GM23338 (cell line): Measurements from ENCODE around the gene SLCO4C1. TPM values are rescaled to one million over a fixed set of nuclear protein-coding genes. Genes with fewer than 3 reads are reported as not detected.

Experiments used
- ATAC-seq: fragments of 200-7000 bp; cut with Tn5 transposase; 3 replicates; pipeline ENCODE4 v1.9.1; 2020
- DNase-seq: peaks from one replicate; pipeline ENCODE4 v3.0.0-alpha.2; 2015; ENCODE audit warnings: low spot score
- H2AFZ ChIP-seq: fragments of 200-600 bp; sonication (generic); 2 replicates; pipeline ENCODE4 v1.8.0; 2016; ENCODE audit warnings: antibody characterized with exemption, mild to moderate bottlenecking, moderate library complexity
- H3F3A ChIP-seq: fragments of 200-600 bp; sonication (generic); replicated peaks from 2 replicates; pipeline ENCODE4 v1.8.0; 2017; ENCODE audit warnings: antibody characterized with exemption, mixed run types, low read depth
- H3K27ac ChIP-seq: fragments of 200-600 bp; sonication (generic); 2 replicates; pipeline ENCODE4 v1.6.1; 2016; ENCODE audit warnings: low read depth
- H3K27me3 ChIP-seq: fragments of 200-600 bp; sonication (generic); 2 replicates; pipeline ENCODE4 v1.8.0; 2016; ENCODE audit warnings: mild to moderate bottlenecking, mixed run types, moderate library complexity; ENCODE audit not compliant: insufficient read depth
- H3K36me3 ChIP-seq: fragments of 200-600 bp; sonication (generic); 2 replicates; pipeline ENCODE4 v1.8.0; 2016; ENCODE audit warnings: mild to moderate bottlenecking; ENCODE audit not compliant: insufficient read depth
- H3K4me1 ChIP-seq: fragments of 200-600 bp; sonication (generic); 2 replicates; pipeline ENCODE4 v1.8.0; 2016; ENCODE audit warnings: mild to moderate bottlenecking, moderate library complexity; ENCODE audit not compliant: insufficient read depth
- H3K4me2 ChIP-seq: fragments of 200-600 bp; sonication (generic); 2 replicates; pipeline ENCODE4 v1.7.1; 2017; ENCODE audit warnings: mixed run types
- H3K4me3 ChIP-seq: fragments of 200-600 bp; sonication (generic); 2 replicates; pipeline ENCODE4 v1.6.1; 2016; ENCODE audit warnings: mixed run types
- H3K79me2 ChIP-seq: fragments of 200-600 bp; sonication (generic); replicated peaks from 2 replicates; pipeline ENCODE4 v1.8.0; 2017; ENCODE audit warnings: mild to moderate bottlenecking; ENCODE audit not compliant: insufficient read depth
- H3K9me2 ChIP-seq: fragments of 200-600 bp; sonication (generic); 2 replicates; pipeline ENCODE4 v1.8.0; 2017; ENCODE audit not compliant: insufficient read depth
- H4K20me1 ChIP-seq: fragments of 200-600 bp; sonication (generic); replicated peaks from 2 replicates; pipeline ENCODE4 v1.8.0; 2017; ENCODE audit warnings: mild to moderate bottlenecking; ENCODE audit not compliant: insufficient read depth
- H3K27ac Mint-ChIP-seq: 2 replicates; pipeline ENCODE4 v1.8.0; 2020; ENCODE audit warnings: inconsistent platforms, mild to moderate bottlenecking, moderate library complexity, mixed read lengths
- H3K27me3 Mint-ChIP-seq: 3 replicates; pipeline ENCODE4 v1.8.0; 2022; ENCODE audit warnings: low read depth, mild to moderate bottlenecking, moderate library complexity, mixed read lengths, inconsistent platforms; ENCODE audit not compliant: insufficient read depth, poor library complexity
- H3K36me3 Mint-ChIP-seq: 3 replicates; pipeline ENCODE4 v1.8.0; 2021; ENCODE audit warnings: low read depth, mild to moderate bottlenecking, inconsistent platforms, moderate library complexity, mixed read lengths
- H3K4me1 Mint-ChIP-seq: 3 replicates; pipeline ENCODE4 v1.8.0; 2020; ENCODE audit warnings: mild to moderate bottlenecking, inconsistent platforms, mixed read lengths
- H3K4me3 Mint-ChIP-seq: 3 replicates; pipeline ENCODE4 v1.8.0; 2021; ENCODE audit warnings: moderate library complexity, mild to moderate bottlenecking, inconsistent platforms, mixed read lengths
- H3K9me3 Mint-ChIP-seq: 3 replicates; pipeline ENCODE4 v1.8.0; 2020; ENCODE audit warnings: moderate library complexity, mild to moderate bottlenecking, inconsistent platforms, mixed read lengths
- EZH2phosphoT487 ChIP-seq: fragments of 200-600 bp; sonication (generic); IDR thresholded peaks from one replicate; pipeline ENCODE4 v1.8.1; 2018; ENCODE audit warnings: antibody characterized with exemption; ENCODE audit not compliant: unreplicated experiment
- JUNB ChIP-seq: IDR thresholded peaks from one replicate; pipeline ENCODE4 v1.6.1; 2016; ENCODE audit warnings: antibody characterized with exemption; ENCODE audit not compliant: unreplicated experiment
- POLR2AphosphoS5 ChIP-seq: IDR thresholded peaks from 2 replicates; pipeline ENCODE4 v1.6.1; 2016; ENCODE audit warnings: antibody characterized with exemption, low read depth
- ZNF114 ChIP-seq: fragments of 250-450 bp; sonication (Bioruptor Pico); IDR thresholded peaks from 2 replicates; pipeline ENCODE4 v1.5.0; 2020; ENCODE audit warnings: mild to moderate bottlenecking, moderate library complexity
- polyA plus RNA-seq: library from polyadenylated mRNA; unstranded; fragments of >200 nt; fragmentation: Nextera tagmentation; extraction: Ambion mirVana; gene quantifications from 2 replicates; pipeline ENCODE4 v1.2.1, GENCODE V29; 2016
- total RNA-seq: library from RNA; depleted of rRNA; stranded (reverse); fragments of >200 nt; shearing (Covaris generic); gene quantifications from 2 replicates; pipeline ENCODE4 v1.2.3, GENCODE V29; 2014
- TF ChIP-seq, protein P1 (sequence below): fragments of 250-450 bp; sonication (Bioruptor Pico); IDR thresholded peaks from 2 replicates; pipeline ENCODE4 v1.5.0; 2020; ENCODE audit warnings: mild to moderate bottlenecking, moderate library complexity
- TF ChIP-seq, protein P2 (sequence below): IDR thresholded peaks from one replicate; pipeline ENCODE4 v1.6.1; 2018; ENCODE audit warnings: antibody characterized with exemption; ENCODE audit not compliant: unreplicated experiment
- TF ChIP-seq, protein P3 (sequence below), 2 experiments: fragments of 200-600 bp in 1 of 2; sonication (generic) in 1 of 2; conservative IDR thresholded peaks; 2 replicates each; pipeline versions ENCODE4 v1.5.1 to v1.6.1; 2016 to 2017; ENCODE audit warnings: antibody characterized with exemption in 2 of 2, low read depth in 2 of 2, mild to moderate bottlenecking in 2 of 2, moderate library complexity in 1 of 2

SLCO4C1 gene
- total and polyA plus RNA-seq, 2 experiments from 2014 or later, result 2.4 to 6.7 TPM

DNA sequence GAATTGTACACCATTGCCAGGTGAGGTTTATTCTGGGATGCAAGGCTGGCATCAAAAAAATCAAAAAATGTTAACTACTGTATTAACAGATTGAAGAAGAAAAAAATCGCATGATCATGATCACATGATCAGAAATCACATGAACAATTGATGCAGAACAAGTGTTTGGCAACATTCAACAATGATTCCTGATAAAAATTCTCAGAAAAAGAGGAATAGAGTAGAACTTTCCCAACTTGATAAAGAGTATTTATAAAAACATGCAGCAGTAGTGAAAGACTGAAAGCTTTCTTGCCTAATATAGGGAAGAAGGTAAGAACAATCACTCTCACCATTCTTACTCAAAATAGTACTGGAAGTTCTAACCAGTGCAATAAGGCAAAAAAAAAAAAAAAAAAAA is 16.4 kb downstream of the SLCO4C1 start (continued):
- TF ChIP-seq, protein P1, sequence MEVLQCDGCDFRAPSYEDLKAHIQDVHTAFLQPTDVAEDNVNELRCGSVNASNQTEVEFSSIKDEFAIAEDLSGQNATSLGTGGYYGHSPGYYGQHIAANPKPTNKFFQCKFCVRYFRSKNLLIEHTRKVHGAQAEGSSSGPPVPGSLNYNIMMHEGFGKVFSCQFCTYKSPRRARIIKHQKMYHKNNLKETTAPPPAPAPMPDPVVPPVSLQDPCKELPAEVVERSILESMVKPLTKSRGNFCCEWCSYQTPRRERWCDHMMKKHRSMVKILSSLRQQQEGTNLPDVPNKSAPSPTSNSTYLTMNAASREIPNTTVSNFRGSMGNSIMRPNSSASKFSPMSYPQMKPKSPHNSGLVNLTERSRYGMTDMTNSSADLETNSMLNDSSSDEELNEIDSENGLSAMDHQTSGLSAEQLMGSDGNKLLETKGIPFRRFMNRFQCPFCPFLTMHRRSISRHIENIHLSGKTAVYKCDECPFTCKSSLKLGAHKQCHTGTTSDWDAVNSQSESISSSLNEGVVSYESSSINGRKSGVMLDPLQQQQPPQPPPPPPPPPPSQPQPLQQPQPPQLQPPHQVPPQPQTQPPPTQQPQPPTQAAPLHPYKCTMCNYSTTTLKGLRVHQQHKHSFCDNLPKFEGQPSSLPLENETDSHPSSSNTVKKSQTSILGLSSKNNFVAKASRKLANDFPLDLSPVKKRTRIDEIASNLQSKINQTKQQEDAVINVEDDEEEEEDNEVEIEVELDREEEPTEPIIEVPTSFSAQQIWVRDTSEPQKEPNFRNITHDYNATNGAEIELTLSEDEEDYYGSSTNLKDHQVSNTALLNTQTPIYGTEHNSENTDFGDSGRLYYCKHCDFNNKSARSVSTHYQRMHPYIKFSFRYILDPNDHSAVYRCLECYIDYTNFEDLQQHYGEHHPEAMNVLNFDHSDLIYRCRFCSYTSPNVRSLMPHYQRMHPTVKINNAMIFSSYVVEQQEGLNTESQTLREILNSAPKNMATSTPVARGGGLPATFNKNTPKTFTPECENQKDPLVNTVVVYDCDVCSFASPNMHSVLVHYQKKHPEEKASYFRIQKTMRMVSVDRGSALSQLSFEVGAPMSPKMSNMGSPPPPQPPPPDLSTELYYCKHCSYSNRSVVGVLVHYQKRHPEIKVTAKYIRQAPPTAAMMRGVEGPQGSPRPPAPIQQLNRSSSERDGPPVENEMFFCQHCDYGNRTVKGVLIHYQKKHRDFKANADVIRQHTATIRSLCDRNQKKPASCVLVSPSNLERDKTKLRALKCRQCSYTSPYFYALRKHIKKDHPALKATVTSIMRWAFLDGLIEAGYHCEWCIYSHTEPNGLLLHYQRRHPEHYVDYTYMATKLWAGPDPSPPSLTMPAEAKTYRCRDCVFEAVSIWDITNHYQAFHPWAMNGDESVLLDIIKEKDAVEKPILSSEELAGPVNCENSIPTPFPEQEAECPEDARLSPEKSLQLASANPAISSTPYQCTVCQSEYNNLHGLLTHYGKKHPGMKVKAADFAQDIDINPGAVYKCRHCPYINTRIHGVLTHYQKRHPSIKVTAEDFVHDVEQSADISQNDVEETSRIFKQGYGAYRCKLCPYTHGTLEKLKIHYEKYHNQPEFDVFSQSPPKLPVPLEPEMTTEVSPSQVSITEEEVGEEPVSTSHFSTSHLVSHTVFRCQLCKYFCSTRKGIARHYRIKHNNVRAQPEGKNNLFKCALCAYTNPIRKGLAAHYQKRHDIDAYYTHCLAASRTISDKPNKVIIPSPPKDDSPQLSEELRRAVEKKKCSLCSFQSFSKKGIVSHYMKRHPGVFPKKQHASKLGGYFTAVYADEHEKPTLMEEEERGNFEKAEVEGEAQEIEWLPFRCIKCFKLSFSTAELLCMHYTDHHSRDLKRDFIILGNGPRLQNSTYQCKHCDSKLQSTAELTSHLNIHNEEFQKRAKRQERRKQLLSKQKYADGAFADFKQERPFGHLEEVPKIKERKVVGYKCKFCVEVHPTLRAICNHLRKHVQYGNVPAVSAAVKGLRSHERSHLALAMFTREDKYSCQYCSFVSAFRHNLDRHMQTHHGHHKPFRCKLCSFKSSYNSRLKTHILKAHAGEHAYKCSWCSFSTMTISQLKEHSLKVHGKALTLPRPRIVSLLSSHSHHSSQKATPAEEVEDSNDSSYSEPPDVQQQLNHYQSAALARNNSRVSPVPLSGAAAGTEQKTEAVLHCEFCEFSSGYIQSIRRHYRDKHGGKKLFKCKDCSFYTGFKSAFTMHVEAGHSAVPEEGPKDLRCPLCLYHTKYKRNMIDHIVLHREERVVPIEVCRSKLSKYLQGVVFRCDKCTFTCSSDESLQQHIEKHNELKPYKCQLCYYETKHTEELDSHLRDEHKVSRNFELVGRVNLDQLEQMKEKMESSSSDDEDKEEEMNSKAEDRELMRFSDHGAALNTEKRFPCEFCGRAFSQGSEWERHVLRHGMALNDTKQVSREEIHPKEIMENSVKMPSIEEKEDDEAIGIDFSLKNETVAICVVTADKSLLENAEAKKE, result no peak
- TF ChIP-seq, protein P2, sequence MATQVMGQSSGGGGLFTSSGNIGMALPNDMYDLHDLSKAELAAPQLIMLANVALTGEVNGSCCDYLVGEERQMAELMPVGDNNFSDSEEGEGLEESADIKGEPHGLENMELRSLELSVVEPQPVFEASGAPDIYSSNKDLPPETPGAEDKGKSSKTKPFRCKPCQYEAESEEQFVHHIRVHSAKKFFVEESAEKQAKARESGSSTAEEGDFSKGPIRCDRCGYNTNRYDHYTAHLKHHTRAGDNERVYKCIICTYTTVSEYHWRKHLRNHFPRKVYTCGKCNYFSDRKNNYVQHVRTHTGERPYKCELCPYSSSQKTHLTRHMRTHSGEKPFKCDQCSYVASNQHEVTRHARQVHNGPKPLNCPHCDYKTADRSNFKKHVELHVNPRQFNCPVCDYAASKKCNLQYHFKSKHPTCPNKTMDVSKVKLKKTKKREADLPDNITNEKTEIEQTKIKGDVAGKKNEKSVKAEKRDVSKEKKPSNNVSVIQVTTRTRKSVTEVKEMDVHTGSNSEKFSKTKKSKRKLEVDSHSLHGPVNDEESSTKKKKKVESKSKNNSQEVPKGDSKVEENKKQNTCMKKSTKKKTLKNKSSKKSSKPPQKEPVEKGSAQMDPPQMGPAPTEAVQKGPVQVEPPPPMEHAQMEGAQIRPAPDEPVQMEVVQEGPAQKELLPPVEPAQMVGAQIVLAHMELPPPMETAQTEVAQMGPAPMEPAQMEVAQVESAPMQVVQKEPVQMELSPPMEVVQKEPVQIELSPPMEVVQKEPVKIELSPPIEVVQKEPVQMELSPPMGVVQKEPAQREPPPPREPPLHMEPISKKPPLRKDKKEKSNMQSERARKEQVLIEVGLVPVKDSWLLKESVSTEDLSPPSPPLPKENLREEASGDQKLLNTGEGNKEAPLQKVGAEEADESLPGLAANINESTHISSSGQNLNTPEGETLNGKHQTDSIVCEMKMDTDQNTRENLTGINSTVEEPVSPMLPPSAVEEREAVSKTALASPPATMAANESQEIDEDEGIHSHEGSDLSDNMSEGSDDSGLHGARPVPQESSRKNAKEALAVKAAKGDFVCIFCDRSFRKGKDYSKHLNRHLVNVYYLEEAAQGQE, result no peak
- TF ChIP-seq JUNB, result no peak

DNA sequence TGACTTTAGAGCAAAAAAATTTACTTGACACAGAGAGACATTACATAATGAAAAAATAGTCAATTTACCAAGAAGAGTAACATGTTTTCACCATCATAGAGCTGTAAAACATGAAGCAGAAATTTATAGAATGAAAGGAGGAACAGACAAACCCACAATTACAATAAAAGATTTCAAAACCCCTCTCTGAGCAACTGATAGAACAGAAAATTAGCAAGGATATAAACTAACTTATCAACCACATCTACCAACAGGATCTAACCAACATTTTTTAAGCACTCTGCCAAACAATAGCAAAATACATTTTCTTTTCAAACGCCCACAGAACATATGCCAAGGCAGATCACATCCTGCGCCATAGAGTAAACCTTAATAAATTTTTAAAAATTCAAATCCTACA is 17.9 kb downstream of the SLCO4C1 start:
- Histone ChIP-seq H3K27ac (no peak overlapping the region), H3K4me2 (no peak overlapping the region), H3K79me2 (no peaks in the 10 kb centered on the region), H3F3A (no peaks in the 10 kb centered on the region), H3K4me1 (0 out of 2 replicates have a peak, but pooled peaks cover 3% of the 10 kb centered on the region), H3K4me3 (no peak overlapping the region), H2AFZ (no peak overlapping the region), H3K9me2 (no peaks in the 10 kb centered on the region), H4K20me1 (no peaks in the 10 kb centered on the region), H3K36me3 (no peaks in the 10 kb centered on the region), H3K27me3 (no peaks in the 10 kb centered on the region)
- DNase-seq, result no peak
- H3K27me3 Mint-ChIP-seq, result peaks cover 1% of the 10 kb centered on the region
- no peaks in the 10 kb centered on the region for H3K36me3 Mint-ChIP-seq
- no peaks in the 10 kb centered on the region for H3K9me3 Mint-ChIP-seq
- H3K4me3 Mint-ChIP-seq, result no peak overlapping the region
- no peak for ATAC-seq
- no peak overlapping the region for H3K27ac Mint-ChIP-seq
- no peaks in the 10 kb centered on the region for H3K4me1 Mint-ChIP-seq
- TF ChIP-seq POLR2AphosphoS5 (no peak), ZNF114 (CRISPR knock-in tag) (no peak), JUNB (no peak), EZH2phosphoT487 (no peak)
- TF ChIP-seq, protein P3, sequence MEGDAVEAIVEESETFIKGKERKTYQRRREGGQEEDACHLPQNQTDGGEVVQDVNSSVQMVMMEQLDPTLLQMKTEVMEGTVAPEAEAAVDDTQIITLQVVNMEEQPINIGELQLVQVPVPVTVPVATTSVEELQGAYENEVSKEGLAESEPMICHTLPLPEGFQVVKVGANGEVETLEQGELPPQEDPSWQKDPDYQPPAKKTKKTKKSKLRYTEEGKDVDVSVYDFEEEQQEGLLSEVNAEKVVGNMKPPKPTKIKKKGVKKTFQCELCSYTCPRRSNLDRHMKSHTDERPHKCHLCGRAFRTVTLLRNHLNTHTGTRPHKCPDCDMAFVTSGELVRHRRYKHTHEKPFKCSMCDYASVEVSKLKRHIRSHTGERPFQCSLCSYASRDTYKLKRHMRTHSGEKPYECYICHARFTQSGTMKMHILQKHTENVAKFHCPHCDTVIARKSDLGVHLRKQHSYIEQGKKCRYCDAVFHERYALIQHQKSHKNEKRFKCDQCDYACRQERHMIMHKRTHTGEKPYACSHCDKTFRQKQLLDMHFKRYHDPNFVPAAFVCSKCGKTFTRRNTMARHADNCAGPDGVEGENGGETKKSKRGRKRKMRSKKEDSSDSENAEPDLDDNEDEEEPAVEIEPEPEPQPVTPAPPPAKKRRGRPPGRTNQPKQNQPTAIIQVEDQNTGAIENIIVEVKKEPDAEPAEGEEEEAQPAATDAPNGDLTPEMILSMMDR (conservative IDR thresholded peaks at IDR 0.05; ENCODE audit: low read depth in 2 of 2), result no peak
- TF ChIP-seq, protein P2, result no peak
